HepG2 (cell line): ENCODE measurements around the gene ITGAE. TPM values are rescaled to one million over a fixed set of nuclear protein-coding genes. Genes with fewer than 3 reads are reported as not detected.

Experiments
- ATAC-seq: fragments of 200-7000 bp; cut with Tn5 transposase; 3 replicates; pipeline ENCODE4 v1.9.1; 2020; ENCODE audit warnings: mild to moderate bottlenecking, moderate library complexity
- BruUV-seq: library from RNA; stranded (reverse); fragments of 400-500 nt; replicated peaks from 2 replicates; lab custom pipeline; 2021; lab: Mats Ljungman, UMichigan
- CTCF ChIA-PET: fragments of 300-600 bp; formaldehyde crosslinking; extraction: SDS; loops from one replicate; lab custom pipeline; 2021; ENCODE audit warnings: low total read pairs, inconsistent platforms, low intra/inter-chr PET ratio; lab: Yijun Ruan, JAX
- POLR2A ChIA-PET: fragments of 350-600 bp; sonication (Branson Sonifier 250); formaldehyde crosslinking; loops from one replicate; lab custom pipeline; 2020; ENCODE audit warnings: antibody characterized with exemption, inconsistent platforms; lab: Yijun Ruan, JAX
- DNase-seq: peaks from one replicate; pipeline ENCODE4 v3.0.0-alpha.2; 2015; ENCODE audit warnings: low spot score
- FAIRE-seq: peaks from 3 replicates; lab custom pipeline; 2011; peaks lifted over from hg19 to GRCh38; lab: Jason Lieb, UNC
- H2AFZ ChIP-seq: one replicate; pipeline ENCODE4 v1.6.1; 2011; ENCODE audit warnings: low read length, inconsistent platforms
- H3K27ac ChIP-seq: fragments of 300-600 bp; 3 replicates; pipeline ENCODE4 v1.8.0; 2011; ENCODE audit warnings: mixed run types, mild to moderate bottlenecking, mixed read lengths, low read length, inconsistent platforms; ENCODE audit not compliant: insufficient read depth; ENCODE audit errors: extremely low read length
- H3K27me3 ChIP-seq, 2 experiments: fragments of 200-600 bp in 1 of 2; 2 replicates in 1 of 2; 3 replicates in 1 of 2; pipeline versions ENCODE4 v1.6.0 to v1.8.0; 2011; ENCODE audit warnings: low read length in 2 of 2, mild to moderate bottlenecking in 2 of 2, moderate library complexity in 2 of 2, inconsistent platforms in 1 of 2; ENCODE audit not compliant: insufficient read depth in 2 of 2, control insufficient read depth in 1 of 2
- H3K36me3 ChIP-seq, 2 experiments: fragments of 200-600 bp in 1 of 2; replicated peaks in 1 of 2; 2 replicates in 1 of 2; 3 replicates in 1 of 2; pipeline versions ENCODE4 v1.5.1 to v1.8.0; 2011; ENCODE audit warnings: low read length in 2 of 2, inconsistent platforms in 1 of 2; ENCODE audit not compliant: insufficient read depth in 2 of 2, control insufficient read depth in 1 of 2
- H3K4me1 ChIP-seq: 2 replicates; pipeline ENCODE4 v1.5.1; 2012; ENCODE audit warnings: low read length, inconsistent platforms; ENCODE audit not compliant: insufficient read depth
- H3K4me2 ChIP-seq: 2 replicates; pipeline ENCODE4 v1.6.0; 2011; ENCODE audit warnings: low read depth, low read length, inconsistent platforms
- H3K4me3 ChIP-seq, 3 experiments: fragments of 200-600 bp in 1 of 3; sonication (generic), shearing (Covaris generic) in 1 of 3; replicated peaks in 1 of 3; 2 replicates each; pipeline ENCODE4 v1.5.1; 2011 to 2016; ENCODE audit warnings: low read length in 3 of 3, inconsistent platforms in 2 of 3, low read depth in 2 of 3, mild to moderate bottlenecking in 2 of 3, control low read depth in 1 of 3, mixed read lengths in 1 of 3; ENCODE audit not compliant: insufficient read depth in 1 of 3
- H3K79me2 ChIP-seq: one replicate; pipeline ENCODE4 v1.6.1; 2011; ENCODE audit warnings: low read length, inconsistent platforms; ENCODE audit not compliant: insufficient read depth
- H3K9ac ChIP-seq: 2 replicates; pipeline ENCODE4 v1.6.0; 2011; ENCODE audit warnings: mild to moderate bottlenecking, low read depth, low read length, inconsistent platforms; ENCODE audit not compliant: insufficient read depth
- H3K9me3 ChIP-seq: 2 replicates; pipeline ENCODE4 v1.5.1; 2012; ENCODE audit warnings: mild to moderate bottlenecking, low read length
- H4K20me1 ChIP-seq: 2 replicates; pipeline ENCODE4 v1.6.0; 2011; ENCODE audit warnings: inconsistent platforms, mild to moderate bottlenecking, low read length, moderate library complexity; ENCODE audit not compliant: insufficient read depth
- ARID2 ChIP-seq: sonication (generic); formaldehyde crosslinking; IDR thresholded peaks from 2 replicates; pipeline ENCODE4 v1.8.1; 2022; ENCODE audit warnings: mild to moderate bottlenecking, missing genetic modification reagents, borderline replicate concordance
- ARID3A ChIP-seq: IDR thresholded peaks from 2 replicates; pipeline ENCODE4 v1.6.1; 2012; ENCODE audit warnings: low read depth, low read length, improper control_type of control experiment
- CBX1 ChIP-seq: IDR thresholded peaks from one replicate; pipeline ENCODE4 v1.6.1; 2016; ENCODE audit warnings: antibody characterized with exemption, low read depth
- DNMT3B ChIP-seq: conservative IDR thresholded peaks from 2 replicates; pipeline ENCODE4 v1.6.1; 2016; ENCODE audit warnings: missing biosample characterization, control low read depth
- HMGXB3 ChIP-seq: sonication (generic); formaldehyde crosslinking; IDR thresholded peaks from 2 replicates; pipeline ENCODE4 v1.4.0; 2020; ENCODE audit warnings: missing genetic modification reagents, borderline replicate concordance
- KDM5B ChIP-seq: sonication (generic); formaldehyde crosslinking; IDR thresholded peaks from 2 replicates; pipeline ENCODE4 v1.4.0; 2020; ENCODE audit warnings: missing genetic modification reagents, mild to moderate bottlenecking, borderline replicate concordance
- KMT2A ChIP-seq: sonication (generic); formaldehyde crosslinking; IDR thresholded peaks from 2 replicates; pipeline ENCODE4 v1.4.0; 2020; ENCODE audit warnings: missing genetic modification reagents
- MBD4 ChIP-seq: IDR thresholded peaks from 2 replicates; pipeline ENCODE4 v1.6.1; 2012; ENCODE audit warnings: low read length, inconsistent platforms, borderline replicate concordance
- MBNL3 ChIP-seq: fragments of 250-450 bp; sonication (Bioruptor Pico); conservative IDR thresholded peaks from 2 replicates; pipeline ENCODE4 v1.8.0; 2022; ENCODE audit warnings: mild to moderate bottlenecking, inconsistent platforms
- PRPF4 ChIP-seq: fragments of 200-400 bp; formaldehyde crosslinking; IDR thresholded peaks from 2 replicates; pipeline ENCODE4 v1.6.1; 2016; ENCODE audit warnings: low read length, low read depth; ENCODE audit not compliant: poor library complexity, severe bottlenecking
- SRSF1 ChIP-seq: fragments of 200-400 bp; formaldehyde crosslinking; optimal IDR thresholded peaks from 2 replicates; pipeline ENCODE3; 2017; ENCODE audit warnings: mild to moderate bottlenecking, low read depth, low read length, moderate library complexity
- ZBTB38 ChIP-seq: sonication (generic); formaldehyde crosslinking; IDR thresholded peaks from 2 replicates; pipeline ENCODE4 v1.5.1; 2020; ENCODE audit warnings: mild to moderate bottlenecking, missing genetic modification reagents
- ZNF577 ChIP-seq: sonication (generic); formaldehyde crosslinking; IDR thresholded peaks from 2 replicates; pipeline ENCODE4 v1.4.0; 2020; ENCODE audit warnings: mild to moderate bottlenecking, low read depth, missing genetic modification reagents, borderline replicate concordance
- WGBS: methylation state at CpG from one replicate; pipeline ENCODE4 v1.1.6; 2017; ENCODE audit warnings: low lambda C conversion rate; 5-methylcytosine and 5-hydroxymethylcytosine counted together
- in situ Hi-C: cut with HindIII; loops from 2 replicates; pipeline ENCODE4 v1.10.0; 2017; ENCODE audit warnings: low pct_unique_long_range_greater_than_20kb; ENCODE audit not compliant: extremely low pct_ligation_motif_present
- intact Hi-C: fragments of 100-400 bp; cut with micrococcal nuclease; formaldehyde crosslinking; loops from one replicate; pipeline ENCODE4 v1.10.0; 2022; ENCODE audit not compliant: unreplicated experiment
- polyA plus RNA-seq, 8 experiments: library from polyadenylated mRNA; depleted of rRNA in 3 of 8; stranded (reverse) in 7 of 8; unstranded in 1 of 8; fragments of >200 nt; fragmentation: Illumina TruSeq in 4 of 8; extraction: Trizol in 4 of 8; gene quantifications; 2 replicates each; pipeline versions ENCODE4 v1.2.1 to v1.2.3, GENCODE V29; 2011 to 2016; ENCODE audit warnings: low read depth in 4 of 8, missing spikeins in 1 of 8, mixed read lengths in 1 of 8; ENCODE audit not compliant: insufficient read depth in 1 of 8
- total RNA-seq, 5 experiments: library from RNA; depleted of rRNA; stranded (reverse); fragments of >200 nt; fragmentation: Illumina TruSeq; extraction: Trizol; gene quantifications; 2 replicates each; pipeline ENCODE4 v1.2.3, GENCODE V29; 2016; ENCODE audit warnings: low read depth in 1 of 5
- TF ChIP-seq, protein P1 (sequence below): IDR thresholded peaks from 2 replicates; pipeline ENCODE4 v1.6.1; 2016; ENCODE audit warnings: missing compliant biosample characterization, missing genetic modification reagents, borderline replicate concordance

The ITGAE gene
- total and polyA plus RNA-seq, 2 of the 13 experiments (the other 11 are each of a cell fraction or from before 2014, with no cell fraction given): 42.3 to 49.0 TPM

DNA sequence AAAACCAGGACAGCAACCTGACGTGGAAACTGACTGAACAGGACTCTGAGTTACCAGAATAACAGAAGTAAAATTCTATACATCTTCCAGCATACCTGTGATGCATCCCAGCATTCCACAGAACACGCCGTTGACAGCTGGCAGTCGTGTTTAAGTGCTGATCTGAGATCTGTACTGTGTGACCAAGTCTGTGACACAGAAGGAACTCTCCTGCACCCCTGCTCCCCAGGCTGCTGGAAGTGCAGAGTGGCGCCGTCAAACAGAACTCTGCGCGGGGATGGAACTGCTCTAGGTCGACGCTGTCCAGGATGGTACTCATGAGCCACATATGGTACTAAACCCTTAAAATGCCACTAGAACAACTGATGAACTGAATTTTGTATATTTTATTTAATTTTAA lies 804 bp upstream of the ITGAE start:
- BruUV-seq: no TSS peak
- H3K9me3 ChIP-seq: no peaks in the 10 kb centered on the region
- peak overlapping the region; percentile 74 for H3K4me2 ChIP-seq
- FAIRE-seq (no peak), ATAC-seq (no peak), DNase-seq (no peak)
- CTCF ChIA-PET: no interaction called here
- H3K4me1 ChIP-seq: peaks cover 92% of the 10 kb centered on the region
- no peaks in the 10 kb centered on the region for H3K79me2 ChIP-seq
- H3K4me3 ChIP-seq: no peak overlapping the region
- intact Hi-C loops (no loop called here), in situ Hi-C loops (no loop called here)
- WGBS: 91% methylated on average over 10 of the region's 10 CpGs
- H3K9ac ChIP-seq: peak overlapping the region; percentile 76
- POLR2A ChIA-PET: interaction anchor here (1.4 kb wide), 1 partner anchor 10 kb away, joined by 5 read pairs; no protein-coding TSS in a partner anchor
- H2AFZ ChIP-seq: no peak overlapping the region
- 0 out of 5 replicates have a peak, but pooled peaks cover 0 to under 1% of the 10 kb centered on the region in 2 experiments for H3K36me3 ChIP-seq
- no peaks in the 10 kb centered on the region for H3K27me3 ChIP-seq
- H4K20me1 ChIP-seq: no peaks in the 10 kb centered on the region
- peak; percentile 37 for TF ChIP-seq PRPF4
- no peak for TF ChIP-seq MBNL3 (CRISPR knock-in tag)
- TF ChIP-seq ARID2 (CRISPR knock-in tag): 0 out of 2 replicates have a peak, but pooled peaks have one; percentile 54
- TF ChIP-seq HMGXB3 (CRISPR knock-in tag): no peak
- peak; percentile 95 for TF ChIP-seq ZBTB38 (CRISPR knock-in tag)
- no peak for TF ChIP-seq DNMT3B (CRISPR knock-in tag)
- peak; percentile 5; the same call in 1 of the 2 replicates for TF ChIP-seq MBD4
- no peak for TF ChIP-seq KDM5B (CRISPR knock-in tag)
- TF ChIP-seq, protein P1, sequence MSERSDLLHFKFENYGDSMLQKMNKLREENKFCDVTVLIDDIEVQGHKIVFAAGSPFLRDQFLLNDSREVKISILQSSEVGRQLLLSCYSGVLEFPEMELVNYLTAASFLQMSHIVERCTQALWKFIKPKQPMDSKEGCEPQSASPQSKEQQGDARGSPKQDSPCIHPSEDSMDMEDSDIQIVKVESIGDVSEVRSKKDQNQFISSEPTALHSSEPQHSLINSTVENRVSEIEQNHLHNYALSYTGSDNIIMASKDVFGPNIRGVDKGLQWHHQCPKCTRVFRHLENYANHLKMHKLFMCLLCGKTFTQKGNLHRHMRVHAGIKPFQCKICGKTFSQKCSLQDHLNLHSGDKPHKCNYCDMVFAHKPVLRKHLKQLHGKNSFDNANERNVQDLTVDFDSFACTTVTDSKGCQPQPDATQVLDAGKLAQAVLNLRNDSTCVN: no peak
- TF ChIP-seq KMT2A (CRISPR knock-in tag): no peak
- TF ChIP-seq CBX1: no peak
- TF ChIP-seq ZNF577 (CRISPR knock-in tag): no peak
- TF ChIP-seq SRSF1: peak; percentile 1
- no peak for TF ChIP-seq ARID3A
- peak overlapping the region; percentile 98 for H3K27ac ChIP-seq
